Ureter (tissue), 1 donor: ENCODE results near the gene CHCHD1. TPM values are rescaled to one million over a fixed set of nuclear protein-coding genes. Genes with fewer than 3 reads are reported as not detected.
"Not testable (repeated sequence)": the region's sequence is repeated elsewhere in the genome, so short reads cannot be mapped to it uniquely, and the experiment has no call there.

Experiments used
- DNase-seq: peaks from one replicate; pipeline ENCODE4 v3.0.0-alpha.2; 2020; ENCODE audit warnings: low spot score
- total RNA-seq: library from RNA; stranded (reverse); gene quantifications from one replicate; pipeline ENCODE4 v1.2.4, GENCODE V29; 2023
- donor health status: DM: yes; HTN: yes; CAD: no.

CHCHD1 gene
- total RNA-seq, 1 donor from 2014 or later, result 14.9 TPM

DNA sequence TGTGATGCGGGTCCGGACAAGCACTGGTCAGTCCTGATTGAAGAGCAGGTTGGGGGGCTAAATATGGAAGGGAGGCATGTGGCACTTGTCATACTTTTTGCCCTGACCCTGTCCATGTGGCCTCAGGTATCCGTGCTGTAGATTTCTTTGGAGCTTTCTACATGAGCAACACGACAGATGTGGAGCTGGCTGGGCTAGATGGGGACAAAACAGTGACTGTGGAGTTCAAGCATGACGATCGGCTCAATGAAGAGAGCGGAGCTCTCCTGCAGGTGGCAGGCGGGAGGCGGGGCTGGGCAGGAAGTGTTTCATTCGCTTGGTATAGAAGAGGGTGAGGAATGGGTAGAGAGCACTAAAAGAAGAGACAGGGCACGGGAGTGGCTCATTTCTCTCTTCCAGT lies 13.0 kb upstream of the CHCHD1 start:
- DNase-seq, result no peak

DNA sequence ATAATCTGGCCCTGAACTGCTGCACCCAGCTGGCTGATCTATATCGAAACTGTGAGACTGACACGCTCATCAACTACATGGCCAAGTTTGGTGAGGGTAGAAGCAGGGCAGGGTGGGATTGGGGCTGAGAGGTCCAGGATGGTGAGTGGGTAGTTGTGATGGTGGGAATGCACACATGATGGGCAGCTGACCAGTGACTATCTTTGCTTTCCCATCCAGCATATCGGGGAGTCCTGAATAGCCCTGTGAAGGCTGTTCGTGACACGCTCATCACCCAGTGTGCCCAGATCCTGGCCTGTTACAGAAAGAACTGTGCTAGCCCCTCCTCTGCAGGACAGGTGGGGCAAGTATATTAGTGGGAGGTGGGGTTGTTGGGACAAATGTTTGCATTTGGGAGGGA lies 12.5 kb upstream of the CHCHD1 start:
- DNase-seq, result no peak

DNA sequence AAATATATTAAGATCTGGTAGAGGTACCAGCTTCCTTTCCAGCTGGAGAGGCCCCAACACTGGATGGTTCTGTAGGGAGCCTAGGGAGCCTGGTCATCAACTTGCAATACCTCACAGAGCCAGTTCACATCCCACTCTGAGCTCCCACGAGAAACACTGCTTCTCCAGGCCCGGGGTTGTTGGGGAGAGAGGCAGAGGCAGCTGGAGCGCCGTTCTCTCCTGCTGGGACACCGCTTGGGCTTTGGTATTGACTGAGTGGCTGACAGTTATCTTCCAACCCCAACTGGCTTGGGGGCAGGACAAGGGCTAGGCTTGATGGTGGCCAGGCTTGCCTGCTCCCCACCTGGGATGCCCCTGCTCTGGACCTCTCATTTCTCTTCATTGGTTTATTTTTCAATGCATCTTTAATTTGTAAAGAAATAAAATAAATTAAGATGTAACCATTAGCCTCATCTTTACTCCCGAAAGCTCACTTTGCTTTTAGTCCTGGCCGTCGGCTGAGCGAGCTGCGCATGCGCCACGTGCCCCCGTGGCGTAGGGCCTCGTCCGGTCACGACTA lies 10.0 kb upstream of the CHCHD1 start:
- peak; percentile 90 for DNase-seq

DNA sequence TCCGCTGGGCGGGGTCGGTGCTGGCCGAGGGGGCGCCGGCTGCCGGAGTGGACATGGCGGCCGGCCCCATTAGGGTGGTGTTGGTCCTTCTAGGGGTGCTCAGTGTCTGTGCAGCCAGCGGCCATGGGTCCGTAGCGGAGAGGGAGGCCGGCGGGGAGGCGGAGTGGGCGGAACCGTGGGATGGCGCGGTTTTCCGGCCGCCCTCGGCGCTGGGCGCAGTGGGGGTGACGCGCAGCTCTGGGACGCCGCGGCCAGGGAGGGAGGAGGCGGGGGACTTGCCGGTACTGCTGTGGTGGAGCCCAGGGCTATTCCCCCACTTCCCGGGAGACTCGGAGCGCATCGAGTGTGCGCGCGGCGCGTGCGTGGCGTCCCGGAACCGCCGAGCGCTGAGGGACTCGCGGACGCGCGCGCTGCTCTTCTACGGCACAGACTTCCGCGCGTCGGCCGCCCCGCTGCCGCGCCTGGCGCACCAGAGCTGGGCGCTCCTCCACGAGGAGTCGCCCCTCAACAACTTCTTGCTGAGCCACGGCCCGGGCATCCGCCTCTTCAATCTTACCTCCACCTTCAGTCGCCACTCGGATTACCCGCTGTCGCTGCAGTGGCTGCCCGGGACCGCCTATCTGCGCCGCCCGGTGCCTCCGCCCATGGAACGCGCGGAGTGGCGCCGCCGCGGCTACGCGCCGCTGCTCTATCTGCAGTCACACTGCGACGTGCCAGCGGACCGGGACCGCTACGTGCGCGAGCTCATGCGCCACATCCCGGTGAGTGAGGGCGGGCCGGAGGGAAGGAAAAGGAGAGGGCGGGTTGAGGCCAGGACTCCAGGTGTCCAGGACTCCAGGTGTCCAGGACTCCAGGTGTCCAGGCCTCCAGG lies 9.3 kb upstream of the CHCHD1 start:
- DNase-seq, result peak; percentile 82

DNA sequence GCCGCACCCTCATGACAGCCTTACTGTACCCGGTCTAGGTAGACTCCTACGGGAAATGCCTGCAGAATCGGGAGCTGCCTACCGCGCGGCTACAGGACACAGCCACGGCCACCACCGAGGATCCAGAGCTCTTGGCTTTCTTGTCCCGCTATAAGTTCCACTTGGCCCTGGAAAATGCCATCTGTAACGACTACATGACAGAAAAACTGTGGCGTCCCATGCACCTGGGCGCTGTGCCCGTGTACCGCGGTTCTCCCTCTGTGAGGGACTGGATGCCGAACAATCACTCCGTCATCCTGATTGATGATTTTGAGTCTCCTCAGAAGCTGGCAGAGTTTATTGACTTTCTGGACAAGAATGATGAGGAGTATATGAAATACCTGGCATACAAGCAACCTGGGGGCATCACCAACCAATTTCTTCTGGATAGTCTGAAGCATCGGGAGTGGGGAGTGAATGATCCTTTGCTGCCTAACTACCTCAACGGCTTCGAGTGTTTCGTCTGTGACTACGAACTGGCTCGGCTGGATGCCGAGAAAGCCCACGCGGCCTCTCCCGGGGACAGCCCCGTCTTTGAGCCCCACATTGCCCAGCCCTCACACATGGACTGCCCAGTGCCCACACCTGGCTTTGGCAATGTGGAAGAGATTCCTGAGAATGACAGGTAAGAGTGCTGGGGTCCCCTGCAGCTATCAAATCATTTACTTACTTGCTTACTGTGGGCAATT lies 8.5 kb upstream of the CHCHD1 start:
- no peak for DNase-seq

DNA sequence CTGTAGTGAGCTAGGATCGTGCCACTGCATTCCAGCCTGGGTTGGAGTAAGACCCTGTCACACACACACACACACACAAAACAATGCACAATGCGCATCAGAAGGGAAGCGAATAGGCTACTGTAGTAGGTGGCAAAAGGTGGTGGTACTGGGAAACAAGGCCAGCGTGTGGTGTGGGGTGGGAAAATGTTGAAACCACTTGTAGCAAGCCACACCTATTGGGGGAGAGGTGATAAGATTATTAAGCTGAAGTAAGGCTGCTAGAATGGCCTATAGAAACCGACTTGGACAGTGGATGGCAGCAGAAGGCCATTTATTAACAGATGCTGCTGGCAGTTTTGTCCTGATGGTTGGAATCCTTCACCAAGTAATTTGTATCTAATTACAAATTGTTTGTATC lies 7.2 kb upstream of the CHCHD1 start:
- DNase-seq, result no peak

DNA sequence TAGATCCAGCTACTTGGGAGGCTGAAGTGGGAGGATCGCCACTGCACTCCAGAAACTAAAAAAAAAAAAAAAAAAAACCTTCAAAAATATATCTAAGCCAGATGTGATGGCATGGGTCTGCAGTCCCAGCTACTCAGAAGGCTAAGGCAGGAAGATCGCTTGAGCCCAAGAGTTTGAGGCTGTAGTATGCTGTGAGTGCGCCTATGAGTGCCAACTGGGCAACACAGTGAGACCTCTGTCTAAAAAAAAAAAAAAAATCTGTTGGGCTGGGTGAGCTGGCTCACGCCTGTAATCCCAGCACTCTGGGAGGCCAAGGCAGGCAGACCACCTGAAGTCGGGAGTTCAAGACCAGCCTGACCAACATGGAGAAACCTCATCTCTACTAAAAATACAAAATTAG lies 2.8 kb upstream of the CHCHD1 start:
- no peak for DNase-seq

DNA sequence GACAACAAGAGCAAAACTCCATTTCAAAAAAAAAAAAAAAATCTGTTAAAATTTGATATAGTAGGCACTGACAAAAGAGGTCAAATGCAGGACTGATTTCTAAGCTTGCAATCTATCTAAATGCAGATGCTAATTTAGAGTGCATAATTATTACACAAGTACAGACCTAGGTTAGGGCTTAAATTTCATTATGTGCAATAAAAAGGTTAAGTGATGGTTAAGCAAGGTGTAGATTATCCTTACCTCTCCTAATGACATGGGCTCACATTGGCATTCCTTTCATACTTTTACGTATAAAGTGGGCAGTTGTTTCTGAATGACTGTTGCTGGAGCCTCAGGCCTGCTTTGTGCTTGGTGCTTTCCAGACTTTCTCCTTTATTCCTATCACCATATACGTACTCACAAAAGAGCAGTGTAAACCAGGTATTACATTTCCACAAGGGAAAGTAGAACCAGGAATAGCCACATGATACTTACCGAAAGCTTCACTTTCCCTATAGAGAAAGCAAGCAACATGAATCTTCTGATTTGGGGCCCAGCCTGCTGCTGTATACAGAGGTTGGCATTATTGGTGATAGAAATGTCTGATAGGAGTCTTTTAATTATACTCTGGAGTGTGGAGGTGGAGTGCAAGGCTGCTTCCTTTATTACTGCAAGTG lies 2.2 kb upstream of the CHCHD1 start:
- no peak for DNase-seq

DNA sequence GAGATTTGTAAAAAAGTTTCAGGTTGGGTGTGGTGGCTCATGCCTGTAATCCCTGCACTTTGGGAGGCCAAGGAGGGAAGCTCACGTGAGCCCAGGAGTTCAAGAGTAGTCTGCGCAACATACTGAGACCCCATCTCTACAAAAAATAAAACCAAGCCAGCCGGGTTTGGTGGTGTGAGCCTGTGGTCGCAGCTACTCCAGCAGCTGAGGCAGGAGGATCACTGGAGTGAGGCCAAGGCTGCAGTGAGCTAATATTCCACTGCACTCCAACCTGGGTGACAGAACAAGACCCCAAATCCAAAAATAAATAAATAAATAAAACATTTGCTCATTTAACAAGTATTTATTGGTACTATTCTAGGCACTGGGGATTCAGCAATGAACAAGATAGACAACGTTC lies 1.5 kb upstream of the CHCHD1 start:
- DNase-seq, result no peak

DNA sequence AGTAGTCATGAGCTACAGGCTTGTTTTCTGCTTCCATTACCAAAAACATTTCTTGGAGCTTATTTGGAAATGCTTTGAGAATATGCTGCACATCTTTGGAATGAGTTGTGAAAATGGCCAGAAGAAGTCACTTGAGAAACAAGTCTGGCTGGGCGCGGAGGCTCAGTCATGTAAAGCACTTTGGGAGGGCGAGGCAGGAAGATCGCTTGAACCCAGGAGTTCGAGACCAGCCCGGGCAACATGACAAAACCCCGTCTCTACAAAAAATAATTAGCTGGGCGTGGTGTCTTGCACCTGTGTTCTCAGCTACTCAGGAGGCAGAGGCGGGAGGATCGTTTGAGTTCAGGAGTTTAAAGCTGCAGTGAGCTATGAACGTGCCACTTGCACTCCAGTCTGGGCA lies 882 bp upstream of the CHCHD1 start:
- DNase-seq, result no peak

DNA sequence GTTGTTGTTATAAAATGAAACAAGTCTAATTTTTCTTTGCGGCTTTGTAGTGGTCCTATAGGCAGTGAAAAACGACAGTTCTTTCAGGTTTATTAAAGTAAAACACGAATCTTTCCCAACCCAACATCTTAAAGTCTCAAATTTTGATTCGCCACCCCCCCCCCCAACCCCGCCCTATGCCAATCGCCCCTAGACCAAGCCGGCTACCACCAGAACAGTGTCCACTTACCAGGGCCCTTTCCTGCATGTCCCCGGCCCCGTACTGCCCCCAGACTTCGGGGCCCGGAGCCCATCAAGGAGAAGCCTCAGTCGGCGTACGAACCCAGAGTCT lies 335 bp upstream of the CHCHD1 start:
- DNase-seq, result no peak

DNA sequence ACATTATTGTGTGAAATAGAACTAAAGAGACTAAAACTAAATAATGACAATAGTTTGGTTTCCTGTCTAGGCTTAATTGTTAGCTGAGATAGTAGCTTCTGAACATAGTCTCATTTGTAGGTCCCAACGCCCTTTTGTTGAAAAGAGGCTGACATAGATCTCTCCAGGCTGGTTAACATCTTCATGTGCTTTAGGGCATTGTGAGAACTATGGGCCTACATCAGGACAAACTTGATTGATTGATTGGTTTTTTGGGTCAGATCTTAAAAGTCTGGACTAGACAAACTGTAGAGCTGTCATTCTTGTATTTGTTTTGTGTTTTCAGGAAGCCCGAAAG lies 869 bp downstream of the CHCHD1 start:
- DNase-seq, result no peak

DNA sequence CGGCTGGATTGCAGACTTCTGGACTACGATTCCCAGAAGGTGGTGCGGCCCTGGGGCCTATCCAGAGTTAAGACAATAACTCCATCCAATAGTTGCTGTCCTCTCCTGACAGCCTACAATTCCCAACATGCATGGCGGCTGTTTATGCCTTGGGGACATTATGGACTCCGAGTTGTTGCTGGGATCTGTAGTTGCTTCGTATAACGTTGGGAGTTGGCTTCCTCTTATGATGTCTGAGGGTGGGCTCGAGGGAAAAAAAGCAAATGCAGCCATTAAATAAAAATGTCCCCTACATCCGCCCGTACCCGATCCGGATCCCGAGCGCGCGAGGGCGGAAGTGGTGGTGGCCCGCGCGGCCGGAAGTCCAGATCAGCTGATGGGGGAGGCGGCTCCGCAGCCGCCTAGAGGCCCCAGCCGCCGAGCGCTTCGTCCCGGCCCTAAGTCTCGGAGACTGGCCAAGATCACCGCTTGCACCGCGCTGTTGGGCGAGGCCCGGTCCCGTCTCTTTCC lies 3.4 kb downstream of the CHCHD1 start, which contains the start of gene ZSWIM8:
Gene ZSWIM8, plus strand, starts transcription at position 396 of the 510 bp plus-strand sequence. CDS start 273 bp downstream, outside the sequence.
- peak; percentile 92 for DNase-seq

DNA sequence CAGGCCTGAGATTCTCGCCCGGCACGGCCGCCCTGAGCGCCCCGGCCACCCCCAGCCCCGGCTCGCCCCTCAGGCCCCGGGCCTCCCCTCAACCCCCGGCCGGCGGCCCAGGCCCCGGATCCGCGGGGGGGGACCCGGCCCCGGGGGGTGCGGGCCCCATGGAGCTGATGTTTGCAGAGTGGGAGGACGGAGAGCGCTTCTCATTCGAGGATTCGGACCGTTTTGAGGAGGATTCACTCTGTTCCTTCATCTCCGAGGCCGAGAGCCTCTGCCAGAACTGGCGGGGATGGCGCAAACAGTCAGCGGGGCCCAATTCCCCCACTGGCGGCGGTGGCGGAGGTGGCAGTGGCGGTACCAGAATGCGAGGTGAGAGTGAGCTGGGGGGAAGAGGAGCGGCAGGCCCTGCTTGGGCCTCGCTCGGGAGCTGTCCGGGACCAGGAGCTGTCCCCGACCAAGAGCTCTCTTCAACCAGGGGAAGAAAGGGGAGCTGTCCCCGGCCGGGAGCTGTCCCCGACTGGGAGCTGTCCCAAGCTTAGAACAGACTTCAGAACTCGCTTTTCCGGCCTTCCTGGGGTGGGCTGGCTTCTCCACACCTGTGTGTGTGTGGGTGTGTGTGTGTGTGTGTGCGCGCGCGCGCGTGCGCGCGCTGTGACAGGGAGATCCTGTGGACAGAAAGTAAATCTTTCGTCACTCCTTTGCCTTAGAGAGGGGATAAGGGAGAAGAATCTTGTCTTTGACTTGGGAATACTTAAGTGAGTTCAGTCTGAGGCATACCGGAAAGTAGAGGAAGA lies 4.1 kb downstream of the CHCHD1 start:
- DNase-seq, result peak; percentile 72

DNA sequence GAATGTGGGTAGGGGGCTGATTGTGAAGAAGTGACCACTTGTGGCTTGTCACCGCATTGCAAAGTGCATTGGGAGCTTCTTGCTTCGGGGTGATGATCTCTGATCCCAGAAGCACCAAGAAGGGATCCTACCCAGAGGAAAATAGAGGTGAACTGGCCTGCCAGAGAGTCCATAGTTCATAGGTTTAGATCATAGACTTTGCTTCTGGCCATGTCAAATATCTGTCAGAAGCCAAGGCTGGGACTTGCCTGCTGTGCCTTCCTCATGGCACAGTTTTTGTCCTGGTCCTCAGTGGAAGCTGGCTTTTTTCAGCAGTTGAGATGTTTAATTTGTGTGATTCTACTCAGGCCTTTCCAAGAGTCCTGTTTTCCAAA lies 4.7 kb downstream of the CHCHD1 start:
- no peak for DNase-seq

DNA sequence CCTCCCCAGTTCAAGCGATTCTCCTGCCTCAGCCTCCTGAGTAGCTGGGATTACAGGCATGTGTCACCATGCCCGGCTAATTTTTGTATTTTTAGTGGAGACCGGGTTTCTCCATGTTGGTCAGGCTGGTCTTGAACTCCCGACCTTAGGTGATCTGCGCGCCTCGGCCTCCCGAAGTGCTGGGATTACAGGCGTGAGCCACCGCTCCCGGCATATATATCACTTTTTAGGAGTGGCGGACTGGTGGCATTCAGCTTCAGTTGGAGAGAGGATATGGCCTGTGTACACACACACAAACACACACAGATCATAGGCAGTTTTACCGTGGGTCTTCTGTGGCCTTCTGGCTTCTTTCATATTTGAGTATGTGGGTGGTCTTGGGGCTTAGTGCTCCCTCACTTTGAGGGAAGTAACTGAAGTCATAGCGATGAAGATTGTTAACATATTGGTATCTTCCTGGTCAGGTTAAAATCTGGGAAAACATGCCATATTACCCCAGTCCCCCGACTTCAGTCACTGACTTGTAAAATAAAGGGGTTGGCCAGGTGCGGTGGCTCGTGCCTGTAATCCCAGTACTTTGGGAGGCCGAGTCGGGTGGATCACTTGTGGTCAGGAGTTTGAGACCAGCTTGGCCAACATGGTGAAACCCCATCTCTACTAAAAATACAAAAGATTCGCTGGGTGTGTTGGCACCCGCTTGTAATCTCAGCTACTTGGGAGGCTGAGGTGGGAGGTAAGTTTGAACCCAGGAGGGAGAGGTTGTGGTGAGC lies 5.4 kb downstream of the CHCHD1 start:
- DNase-seq, result not testable (repeated sequence)

DNA sequence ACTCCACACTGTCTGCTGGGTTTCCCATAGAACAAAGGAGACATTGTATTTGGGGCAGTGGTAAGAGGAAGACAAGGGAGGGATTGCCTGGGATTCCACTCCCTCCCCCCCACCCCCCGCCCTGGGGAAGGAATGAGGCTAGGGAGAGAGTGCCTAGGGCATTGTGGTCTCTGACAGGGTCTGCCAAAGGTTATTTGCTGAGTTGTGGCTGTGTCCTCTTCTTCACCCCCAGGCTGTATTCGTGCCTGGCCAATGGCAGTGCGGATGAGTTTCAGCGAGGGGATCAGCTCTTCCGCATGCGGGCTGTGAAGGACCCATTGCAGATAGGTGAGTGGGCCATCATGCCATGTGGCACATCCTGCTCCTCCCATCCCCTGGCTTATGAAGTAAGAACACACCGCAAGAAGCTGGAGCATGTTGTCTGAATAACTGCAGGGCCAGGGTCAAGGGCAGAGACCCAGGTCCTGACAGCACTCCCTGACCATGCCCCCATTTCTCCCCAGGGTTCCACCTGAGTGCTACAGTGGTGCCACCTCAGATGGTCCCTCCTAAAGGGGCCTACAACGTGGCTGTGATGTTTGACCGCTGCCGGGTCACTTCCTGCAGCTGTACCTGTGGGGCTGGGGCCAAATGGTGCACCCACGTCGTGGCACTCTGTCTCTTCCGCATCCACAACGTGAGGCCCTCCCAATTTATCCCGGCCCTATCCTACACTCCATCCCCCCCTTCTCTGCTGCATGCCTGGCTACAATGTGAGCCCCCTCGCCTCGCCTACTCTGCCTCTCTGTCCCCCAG lies 7.2 kb downstream of the CHCHD1 start:
- DNase-seq, result no peak

DNA sequence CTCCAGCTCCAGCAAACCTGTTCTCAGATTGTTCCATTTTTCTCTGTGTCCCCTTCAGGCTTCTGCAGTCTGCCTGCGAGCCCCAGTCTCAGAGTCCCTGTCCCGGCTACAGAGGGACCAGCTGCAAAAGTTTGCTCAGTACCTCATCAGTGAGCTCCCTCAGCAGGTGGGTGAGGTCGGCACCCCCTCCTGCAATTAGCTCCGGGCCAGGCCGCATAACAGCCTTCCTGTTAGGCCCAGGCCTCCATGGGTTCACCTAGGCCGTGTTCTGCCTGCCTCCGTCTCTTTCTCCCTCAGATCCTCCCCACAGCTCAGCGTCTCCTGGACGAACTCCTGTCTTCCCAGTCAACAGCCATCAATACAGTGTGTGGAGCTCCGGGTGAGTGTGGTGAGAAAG lies 7.8 kb downstream of the CHCHD1 start:
- DNase-seq, result no peak

DNA sequence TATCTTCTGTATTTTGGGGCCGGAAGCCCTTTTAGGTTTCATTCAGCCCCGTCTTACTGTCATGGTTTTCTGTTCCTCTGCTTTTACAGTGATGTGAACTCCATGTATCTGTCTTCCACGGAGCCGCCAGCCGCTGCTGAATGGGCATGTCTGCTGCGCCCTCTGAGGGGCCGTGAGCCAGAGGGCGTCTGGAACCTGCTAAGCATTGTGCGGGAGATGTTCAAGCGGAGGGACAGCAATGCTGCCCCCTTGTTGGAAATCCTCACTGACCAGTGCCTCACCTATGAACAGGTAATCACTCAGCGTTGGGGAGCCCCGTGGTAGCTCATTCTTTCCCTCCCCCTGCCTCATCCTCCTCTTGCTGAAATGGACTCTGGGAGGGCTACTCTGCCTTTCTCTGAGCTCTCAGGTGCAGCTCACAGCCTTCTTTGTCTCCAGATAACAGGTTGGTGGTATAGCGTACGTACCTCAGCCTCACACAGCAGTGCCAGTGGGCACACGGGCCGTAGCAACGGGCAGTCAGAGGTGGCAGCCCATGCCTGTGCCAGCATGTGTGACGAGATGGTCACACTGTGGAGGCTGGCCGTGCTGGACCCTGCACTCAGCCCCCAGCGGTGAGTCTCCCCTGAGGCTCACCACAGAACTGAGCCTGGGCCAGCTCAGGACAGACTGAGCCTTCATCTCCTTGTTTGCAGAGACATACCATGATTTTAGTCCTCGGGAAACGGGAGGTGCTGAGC lies 9.2 kb downstream of the CHCHD1 start:
- no peak for DNase-seq
